Esophagus (tissue), 2 donors: ENCODE measurements around the gene HTRA1. TPM values are rescaled to one million over a fixed set of nuclear protein-coding genes. Genes with fewer than 3 reads are reported as not detected.
A peak's percentile ranks its signal among the peaks of the same experiment; 100 is the strongest.

Source experiments
- H3K27ac ChIP-seq, 2 donors: one replicate each; pipeline ENCODE4 v1.5.1; 2013; ENCODE audit warnings: low read depth in 2 of 2, mild to moderate bottlenecking in 2 of 2, inconsistent platforms in 1 of 2, low read length in 1 of 2, moderate library complexity in 1 of 2
- H3K27me3 ChIP-seq, 2 donors: one replicate each; pipeline ENCODE4 v1.6.1; 2013; ENCODE audit warnings: low read length in 2 of 2, control low read depth in 1 of 2, mild to moderate bottlenecking in 1 of 2; ENCODE audit not compliant: insufficient read depth in 2 of 2, control insufficient read depth in 1 of 2
- H3K36me3 ChIP-seq, 2 donors: one replicate each; pipeline ENCODE4 v1.6.1; 2013; ENCODE audit warnings: low read length in 1 of 2; ENCODE audit not compliant: control insufficient read depth in 2 of 2, insufficient read depth in 2 of 2
- H3K4me1 ChIP-seq, 2 donors: one replicate each; pipeline ENCODE4 v1.6.1; 2013; ENCODE audit warnings: low read length in 1 of 2; ENCODE audit not compliant: control insufficient read depth in 2 of 2, insufficient read depth in 2 of 2
- H3K4me3 ChIP-seq, 2 donors: one replicate each; pipeline ENCODE4 v1.5.1; 2013; ENCODE audit warnings: low read length in 2 of 2, mild to moderate bottlenecking in 2 of 2, low read depth in 1 of 2, moderate library complexity in 1 of 2
- H3K9me3 ChIP-seq, 2 donors: one replicate each; pipeline ENCODE4 v1.6.1; 2013; ENCODE audit warnings: mild to moderate bottlenecking in 2 of 2, low read depth in 1 of 2, low read length in 1 of 2, moderate library complexity in 1 of 2; ENCODE audit not compliant: control insufficient read depth in 2 of 2, insufficient read depth in 1 of 2
- WGBS, 2 donors: extraction: QIAGEN DNeasy Blood & Tissue Kit; methylation state at CpG; one replicate each; pipeline ENCODE4 v1.1.7; 2013; 5-methylcytosine and 5-hydroxymethylcytosine counted together
- polyA plus RNA-seq, 2 donors: library from polyadenylated mRNA; stranded (reverse); fragments of 200-250 nt; gene quantifications; one replicate each; pipeline ENCODE4 v1.2.3, GENCODE V29; 2013
- donor health status: healthy with polysubstance abuse.
- donor health status: Bipolar disorder and iron deficiency.

Gene HTRA1
- polyA plus RNA-seq, 2 donors, result 11.7 to 19.5 TPM

- H3K27ac ChIP-seq, result peak overlapping the region; percentile 12 to 34
- 68 to 70% methylated on average over 8 of the region's 8 CpGs for WGBS, 2 donors
- no peaks in the 10 kb centered on the region for H3K27me3 ChIP-seq
- no peak overlapping the region for H3K4me3 ChIP-seq
- no peaks in the 10 kb centered on the region for H3K9me3 ChIP-seq
- no peaks in the 10 kb centered on the region for H3K36me3 ChIP-seq
- peaks cover 0 to 8% of the 10 kb centered on the region in 2 donors for H3K4me1 ChIP-seq
Observed at GRCh38 chr10:122499012-122499411, 37.7 kb downstream of the HTRA1 start.

DNA sequence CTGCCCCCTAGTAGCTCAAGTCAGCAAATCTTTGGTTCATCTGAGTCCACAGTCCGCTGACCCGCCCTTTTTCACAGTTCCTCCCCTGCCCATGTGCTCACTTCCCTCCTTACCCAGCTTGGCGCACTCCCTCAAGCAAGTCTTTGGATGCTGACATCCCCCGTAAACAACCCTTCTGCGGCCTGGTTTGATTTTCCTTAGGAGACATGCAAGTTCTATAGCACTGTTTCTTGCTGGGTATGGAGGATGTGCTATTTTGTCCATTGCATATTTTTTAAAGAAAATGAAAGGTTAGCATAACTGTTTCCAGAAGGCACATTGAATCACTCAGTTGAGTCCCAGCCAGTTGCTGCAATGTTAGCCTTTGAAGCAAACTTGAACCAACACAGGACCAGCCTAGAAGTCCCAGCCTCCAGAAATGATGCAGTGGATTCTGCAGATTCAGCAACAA lies 38.2 kb downstream of the HTRA1 start:
- Histone ChIP-seq H3K27me3 (no peaks in the 10 kb centered on the region), H3K4me1 (peaks cover 0 to 10% of the 10 kb centered on the region in 2 donors), H3K9me3 (no peaks in the 10 kb centered on the region), H3K36me3 (no peaks in the 10 kb centered on the region), H3K4me3 (no peak overlapping the region), H3K27ac (no peak overlapping the region)
- WGBS, 2 donors, result 56 to 63% methylated on average over 5 of the region's 5 CpGs

DNA sequence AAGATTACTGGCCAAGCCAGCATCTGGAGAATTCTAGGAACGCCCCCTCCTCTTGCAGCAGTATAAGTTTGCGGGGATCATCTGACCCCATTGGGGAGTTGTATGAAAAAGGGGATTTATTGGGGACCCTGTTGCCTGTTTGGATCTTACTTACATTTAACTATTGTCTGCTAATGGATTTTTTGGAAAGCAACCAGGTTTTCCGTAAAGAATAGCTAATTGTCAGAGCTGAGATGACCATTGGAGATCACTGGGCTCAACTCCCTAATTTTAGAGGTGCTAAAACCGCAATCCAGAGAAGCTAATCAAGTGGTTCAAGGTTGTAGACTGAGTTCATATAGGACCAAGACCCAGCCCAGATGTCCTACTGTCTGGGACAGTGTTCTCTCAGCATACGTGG lies 38.8 kb downstream of the HTRA1 start:
- no peak overlapping the region for H3K27ac ChIP-seq
- no peaks in the 10 kb centered on the region for H3K9me3 ChIP-seq
- no peak overlapping the region for H3K4me3 ChIP-seq
- no peaks in the 10 kb centered on the region for H3K27me3 ChIP-seq
- H3K36me3 ChIP-seq, result no peaks in the 10 kb centered on the region
- peaks cover 0 to 9% of the 10 kb centered on the region in 2 donors for H3K4me1 ChIP-seq
- 64 to 66% methylated on average over 5 of the region's 5 CpGs for WGBS, 2 donors

DNA sequence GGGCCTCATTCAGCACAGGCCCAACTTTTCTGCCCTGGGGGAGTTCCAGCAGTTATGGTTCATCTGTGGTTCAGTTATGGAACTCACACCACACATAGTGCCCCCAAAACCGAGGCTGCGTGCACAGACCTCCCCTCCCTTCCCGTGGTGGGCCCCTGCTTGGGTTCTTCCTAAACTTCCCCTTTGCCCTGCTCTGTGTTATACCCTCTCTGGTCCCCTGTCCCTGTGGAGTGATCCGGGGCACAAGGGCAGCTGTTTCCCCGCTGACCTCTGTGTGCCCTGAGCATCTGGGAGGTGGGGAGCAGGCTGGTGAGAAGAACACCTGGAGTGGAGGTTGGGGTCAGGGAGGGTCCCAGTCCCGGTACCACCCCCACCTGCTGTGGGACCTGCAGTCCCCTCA lies 39.4 kb downstream of the HTRA1 start:
- Histone ChIP-seq H3K36me3 (no peaks in the 10 kb centered on the region), H3K9me3 (no peaks in the 10 kb centered on the region), H3K27ac (no peak overlapping the region), H3K27me3 (no peaks in the 10 kb centered on the region), H3K4me1 (peaks cover 0 to 9% of the 10 kb centered on the region in 2 donors), H3K4me3 (no peak overlapping the region)
- WGBS, 2 donors, result 84 to 87% methylated on average over 6 of the region's 6 CpGs

DNA sequence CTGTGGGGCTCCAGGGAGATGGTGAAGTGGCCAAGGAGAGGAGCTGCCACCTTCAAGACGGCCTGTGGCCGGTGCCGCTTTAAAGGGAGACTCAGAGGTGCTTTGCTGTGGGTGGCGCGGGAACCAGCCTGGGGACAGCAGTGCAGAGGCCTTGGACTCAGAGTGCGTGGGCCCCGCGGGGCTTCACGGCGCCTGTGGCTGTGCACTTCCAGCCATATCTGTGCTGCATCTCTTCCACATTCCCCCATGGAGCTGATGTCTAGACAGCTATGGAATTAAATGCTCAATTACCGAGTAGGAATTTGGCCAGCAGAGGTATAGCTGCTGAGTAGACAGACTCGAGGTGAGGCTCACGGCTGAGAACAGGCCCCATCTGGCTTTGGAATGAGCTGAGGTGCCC lies 41.7 kb downstream of the HTRA1 start:
- WGBS, 2 donors, result 86 to 91% methylated on average over 13 of the region's 13 CpGs
- Histone ChIP-seq H3K4me1 (peaks cover 0 to 9% of the 10 kb centered on the region in 2 donors), H3K27me3 (no peaks in the 10 kb centered on the region), H3K4me3 (no peak overlapping the region), H3K9me3 (no peaks in the 10 kb centered on the region), H3K27ac (no peak overlapping the region), H3K36me3 (no peaks in the 10 kb centered on the region)

- Histone ChIP-seq H3K9me3 (no peaks in the 10 kb centered on the region), H3K27ac (no peak overlapping the region), H3K4me1 (peaks cover 0 to 6% of the 10 kb centered on the region in 2 donors), H3K27me3 (no peaks in the 10 kb centered on the region), H3K4me3 (no peak overlapping the region), H3K36me3 (no peaks in the 10 kb centered on the region)
- WGBS, 2 donors, result 74 to 79% methylated on average over 17 of the region's 17 CpGs
Observed at GRCh38 chr10:122503886-122504609, 42.7 kb downstream of the HTRA1 start.

- Histone ChIP-seq H3K9me3 (no peaks in the 10 kb centered on the region), H3K27ac (peak overlapping the region in 1 of 2 donors; percentile 36), H3K36me3 (peaks cover 0 to 4% of the 10 kb centered on the region in 2 donors), H3K4me3 (no peak overlapping the region), H3K27me3 (no peaks in the 10 kb centered on the region), H3K4me1 (peaks cover 0 to 5% of the 10 kb centered on the region in 2 donors)
- WGBS, 2 donors, result 15 to 18% methylated on average over 6 of the region's 6 CpGs
Observed at GRCh38 chr10:122504610-122504950, 43.2 kb downstream of the HTRA1 start.

GRCh38 chr10:122505011-122505410 lies 43.7 kb downstream of the HTRA1 start:
- no peak overlapping the region for H3K27ac ChIP-seq
- 85 to 86% methylated on average over 5 of the region's 5 CpGs for WGBS, 2 donors
- H3K4me3 ChIP-seq, result no peak overlapping the region
- H3K9me3 ChIP-seq, result no peaks in the 10 kb centered on the region
- H3K4me1 ChIP-seq, result peaks cover 0 to 5% of the 10 kb centered on the region in 2 donors
- no peaks in the 10 kb centered on the region for H3K27me3 ChIP-seq
- peaks cover 0 to 4% of the 10 kb centered on the region in 2 donors for H3K36me3 ChIP-seq

GRCh38 chr10:122505885-122506645 lies 44.7 kb downstream of the HTRA1 start:
- Histone ChIP-seq H3K27me3 (no peaks in the 10 kb centered on the region), H3K9me3 (no peaks in the 10 kb centered on the region), H3K36me3 (peaks cover 0 to 4% of the 10 kb centered on the region in 2 donors), H3K4me3 (no peak overlapping the region), H3K27ac (no peak overlapping the region), H3K4me1 (peaks cover 0 to 5% of the 10 kb centered on the region in 2 donors)
- WGBS, 2 donors, result 90% methylated on average over 15 of the region's 15 CpGs
